Measurements from ENCODE around the gene TRIOBP. TPM values are rescaled to one million over a fixed set of nuclear protein-coding genes. Genes with fewer than 3 reads are reported as not detected.

The TRIOBP gene
- total and polyA plus RNA-seq, 2 of the 13 experiments (the other 11 are each of a cell fraction or from before 2014, with no cell fraction given): 6.1 to 15.4 TPM

GRCh38 chr22:37750596-37751162 is 53.8 kb downstream of the TRIOBP start (continued):
- TF ChIP-seq, protein P1, sequence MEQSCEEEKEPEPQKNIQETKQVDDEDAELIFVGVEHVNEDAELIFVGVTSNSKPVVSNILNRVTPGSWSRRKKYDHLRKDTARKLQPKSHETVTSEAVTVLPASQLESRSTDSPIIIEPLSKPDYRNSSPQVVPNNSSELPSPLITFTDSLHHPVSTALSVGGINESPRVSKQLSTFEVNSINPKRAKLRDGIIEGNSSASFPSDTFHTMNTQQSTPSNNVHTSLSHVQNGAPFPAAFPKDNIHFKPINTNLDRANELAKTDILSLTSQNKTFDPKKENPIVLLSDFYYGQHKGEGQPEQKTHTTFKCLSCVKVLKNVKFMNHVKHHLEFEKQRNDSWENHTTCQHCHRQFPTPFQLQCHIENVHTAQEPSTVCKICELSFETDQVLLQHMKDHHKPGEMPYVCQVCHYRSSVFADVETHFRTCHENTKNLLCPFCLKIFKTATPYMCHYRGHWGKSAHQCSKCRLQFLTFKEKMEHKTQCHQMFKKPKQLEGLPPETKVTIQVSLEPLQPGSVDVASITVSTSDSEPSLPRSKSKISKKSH (CRISPR knock-in tag; IDR thresholded peaks at IDR 0.05; ENCODE audit: borderline replicate concordance): no peak

DNA sequence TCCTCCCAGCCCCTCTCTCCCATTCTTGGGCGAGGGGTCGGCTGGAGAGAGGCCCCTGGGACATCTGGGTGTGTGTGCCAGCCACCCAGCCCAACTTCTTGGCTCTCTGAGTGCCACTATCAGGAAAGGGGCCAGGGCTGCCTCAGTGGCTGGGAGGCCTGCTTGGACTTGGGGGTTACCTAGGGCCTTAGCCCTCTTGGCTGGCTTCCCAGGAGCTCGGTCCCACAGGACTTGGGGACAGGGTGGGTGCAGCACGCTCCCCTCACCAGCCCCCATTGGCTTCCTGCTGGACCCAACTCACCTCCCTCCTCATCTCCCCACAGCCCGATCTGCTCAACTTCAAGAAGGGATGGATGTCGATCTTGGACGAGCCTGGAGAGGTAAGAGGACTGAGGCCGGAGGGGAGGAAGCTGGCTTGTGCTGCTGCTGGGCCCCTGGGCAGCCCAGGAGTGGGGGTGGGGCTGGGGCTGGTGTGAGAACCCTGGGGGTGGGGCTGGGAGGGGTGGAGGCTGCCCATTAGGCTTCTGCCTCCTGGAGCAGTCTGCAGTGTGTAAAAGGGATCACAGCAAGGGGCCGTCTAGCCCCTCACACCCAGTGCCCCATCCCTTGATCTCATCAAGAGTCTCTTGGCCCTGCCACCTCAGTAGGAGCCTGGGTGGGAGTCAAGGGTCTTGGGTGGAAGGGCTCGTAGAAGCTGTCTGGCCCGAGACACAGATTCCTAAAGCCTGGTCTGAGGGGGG is 54.8 kb downstream of the TRIOBP start:
- Histone ChIP-seq H3K4me2 (ENCODE audit: low read depth, low read length) (peak overlapping the region; percentile 23; the same call in 1 of the 2 replicates), H3K79me2 (ENCODE audit: insufficient read depth, low read length) (peaks cover 14% of the 10 kb centered on the region), H2AFZ (ENCODE audit: low read length) (no peak overlapping the region), H3K27me3 (ENCODE audit: control insufficient read depth in 1 of 2, insufficient read depth in 2 of 2, low read length in 2 of 2) (no peaks in the 10 kb centered on the region), H3K4me3 (replicated peaks in 1 of 3; ENCODE audit: insufficient read depth in 1 of 3, low read depth in 2 of 3, low read length in 3 of 3) (no peak overlapping the region), H3K4me1 (ENCODE audit: insufficient read depth, low read length) (peaks cover 54% of the 10 kb centered on the region), H4K20me1 (ENCODE audit: insufficient read depth, low read length) (no peaks in the 10 kb centered on the region), H3K9me3 (ENCODE audit: low read length) (no peaks in the 10 kb centered on the region), H3K36me3 (replicated peaks in 1 of 2; ENCODE audit: control insufficient read depth in 1 of 2, insufficient read depth in 2 of 2, low read length in 2 of 2) (peaks cover 2 to 24% of the 10 kb centered on the region in 2 experiments; a peak in 4 of 5 replicates), H3K27ac (ENCODE audit: extremely low read length, insufficient read depth, low read length) (no peak overlapping the region), H3K9ac (ENCODE audit: insufficient read depth, low read depth, low read length) (no peak overlapping the region)
- ChIA-PET CTCF (ENCODE audit: low intra/inter-chr PET ratio, low total read pairs) (no interaction called here), POLR2A (no interaction called here)
- intact Hi-C loops (cut with micrococcal nuclease; ENCODE audit: unreplicated experiment): no loop called here
- in situ Hi-C loops (cut with HindIII; ENCODE audit: extremely low pct_ligation_motif_present, low pct_unique_long_range_greater_than_20kb): no loop called here
- WGBS (ENCODE audit: low lambda C conversion rate): 93% methylated on average over 6 of the region's 11 CpGs
- ATAC-seq (no peak), DNase-seq (ENCODE audit: low spot score) (no peak), FAIRE-seq (no peak)
- TF ChIP-seq ZNF407 (CRISPR knock-in tag; IDR thresholded peaks at IDR 0.05; ENCODE audit: not compliant biosample characterization): no peak
- peak; percentile 30 for TF ChIP-seq AGO2 (optimal IDR thresholded peaks at IDR 0.05; ENCODE audit: low read depth, low read length)
- TF ChIP-seq THAP7 (CRISPR knock-in tag; IDR thresholded peaks at IDR 0.05): no peak
- no TSS peak for BruUV-seq (replicated peaks)
